GM21381 (cell line): Measurements from ENCODE around the gene OR10H1.
"Not testable (repeated sequence)": the region's sequence is repeated elsewhere in the genome, so short reads cannot be mapped to it uniquely, and the experiment has no call there.

Source experiments
- ATAC-seq: cut with Tn5 transposase; IDR thresholded peaks from one replicate; pipeline ENCODE4 v1.9.1; 2021; ENCODE audit warnings: mild to moderate bottlenecking, moderate library complexity; ENCODE audit not compliant: unreplicated experiment

OR10H1 gene

GRCh38 chr19:15829306-15829698, 13.8 kb upstream of the OR10H1 start:
- ATAC-seq = no peak

GRCh38 chr19:15828611-15829305, 13.3 kb upstream of the OR10H1 start:
- not testable (repeated sequence) for ATAC-seq

GRCh38 chr19:15828121-15828610, 12.7 kb upstream of the OR10H1 start:
- ATAC-seq = no peak

- ATAC-seq = no peak
Observed at GRCh38 chr19:15825753-15826152, 10.3 kb upstream of the OR10H1 start.

GRCh38 chr19:15820646-15821045, 5.2 kb upstream of the OR10H1 start:
- no peak for ATAC-seq

GRCh38 chr19:15813916-15814315, 1.5 kb downstream of the OR10H1 start:
- ATAC-seq = no peak

GRCh38 chr19:15812060-15812722, 3.3 kb downstream of the OR10H1 start:
- no peak for ATAC-seq

GRCh38 chr19:15811476-15811875, 4.0 kb downstream of the OR10H1 start:
- no peak for ATAC-seq

GRCh38 chr19:15810335-15810734, 5.1 kb downstream of the OR10H1 start:
- no peak for ATAC-seq

GRCh38 chr19:15794279-15794678, 21.2 kb downstream of the OR10H1 start:
- ATAC-seq = not testable (repeated sequence)

GRCh38 chr19:15790096-15790495, 25.4 kb downstream of the OR10H1 start:
- ATAC-seq = no peak

GRCh38 chr19:15788594-15789270, 26.7 kb downstream of the OR10H1 start:
- no peak for ATAC-seq

GRCh38 chr19:15787611-15788155, 27.8 kb downstream of the OR10H1 start, which contains the start of gene OR10H5:
TSS of gene OR10H5 (plus strand) at chr19:15787661. CDS start at chr19:15794049, 6,388 bp downstream.
- no peak for ATAC-seq

GRCh38 chr19:15782896-15783295, 32.6 kb downstream of the OR10H1 start:
- not testable (repeated sequence) for ATAC-seq

GRCh38 chr19:15782211-15782610, 33.3 kb downstream of the OR10H1 start:
- no peak for ATAC-seq

- ATAC-seq = no peak
Observed at GRCh38 chr19:15781661-15782060, 33.8 kb downstream of the OR10H1 start.

- no peak for ATAC-seq
Observed at GRCh38 chr19:15780610-15781418, 34.6 kb downstream of the OR10H1 start.

GRCh38 chr19:15779756-15780476, 35.5 kb downstream of the OR10H1 start:
- ATAC-seq = no peak

- no peak for ATAC-seq
Observed at GRCh38 chr19:15776991-15777970, 38.2 kb downstream of the OR10H1 start.
